Loucy (cell line): Measurements from ENCODE around the gene SGK1.

Experiments used
- EZH2phosphoT487 ChIP-seq: fragments of 200-600 bp; IDR thresholded peaks from 2 replicates; pipeline ENCODE4 v1.6.1; 2018; ENCODE audit warnings: antibody characterized with exemption, mild to moderate bottlenecking, moderate library complexity, borderline replicate concordance
- TF ChIP-seq, protein P1 (sequence below): fragments of 200-600 bp; sonication (generic); conservative IDR thresholded peaks from 2 replicates; pipeline ENCODE4 v1.5.1; 2014; ENCODE audit warnings: mild to moderate bottlenecking, antibody characterized with exemption, low read length

DNA sequence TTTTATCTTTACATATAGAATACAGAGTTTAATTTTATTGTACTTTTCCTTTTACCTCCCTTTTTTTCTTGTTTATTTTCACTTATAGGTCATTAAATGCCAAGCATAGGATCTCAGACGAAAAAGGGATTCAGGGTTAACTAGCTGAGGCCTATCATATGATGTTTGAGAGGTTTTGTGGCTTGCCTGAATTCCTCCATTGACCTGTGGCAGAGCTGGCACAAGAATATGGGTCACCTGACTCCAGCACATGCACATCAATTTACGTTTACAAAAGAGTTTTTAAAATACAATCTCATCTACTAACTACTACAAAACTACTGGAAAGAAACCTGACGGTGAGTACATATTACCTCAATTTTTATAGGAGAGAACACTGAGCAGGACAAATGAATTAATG, 60.4 kb downstream of the SGK1 start:
- TF ChIP-seq, protein P1, sequence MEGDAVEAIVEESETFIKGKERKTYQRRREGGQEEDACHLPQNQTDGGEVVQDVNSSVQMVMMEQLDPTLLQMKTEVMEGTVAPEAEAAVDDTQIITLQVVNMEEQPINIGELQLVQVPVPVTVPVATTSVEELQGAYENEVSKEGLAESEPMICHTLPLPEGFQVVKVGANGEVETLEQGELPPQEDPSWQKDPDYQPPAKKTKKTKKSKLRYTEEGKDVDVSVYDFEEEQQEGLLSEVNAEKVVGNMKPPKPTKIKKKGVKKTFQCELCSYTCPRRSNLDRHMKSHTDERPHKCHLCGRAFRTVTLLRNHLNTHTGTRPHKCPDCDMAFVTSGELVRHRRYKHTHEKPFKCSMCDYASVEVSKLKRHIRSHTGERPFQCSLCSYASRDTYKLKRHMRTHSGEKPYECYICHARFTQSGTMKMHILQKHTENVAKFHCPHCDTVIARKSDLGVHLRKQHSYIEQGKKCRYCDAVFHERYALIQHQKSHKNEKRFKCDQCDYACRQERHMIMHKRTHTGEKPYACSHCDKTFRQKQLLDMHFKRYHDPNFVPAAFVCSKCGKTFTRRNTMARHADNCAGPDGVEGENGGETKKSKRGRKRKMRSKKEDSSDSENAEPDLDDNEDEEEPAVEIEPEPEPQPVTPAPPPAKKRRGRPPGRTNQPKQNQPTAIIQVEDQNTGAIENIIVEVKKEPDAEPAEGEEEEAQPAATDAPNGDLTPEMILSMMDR: no peak
- no peak for TF ChIP-seq EZH2phosphoT487
